ENCODE data around the gene XXYLT1.

Gene XXYLT1

DNA sequence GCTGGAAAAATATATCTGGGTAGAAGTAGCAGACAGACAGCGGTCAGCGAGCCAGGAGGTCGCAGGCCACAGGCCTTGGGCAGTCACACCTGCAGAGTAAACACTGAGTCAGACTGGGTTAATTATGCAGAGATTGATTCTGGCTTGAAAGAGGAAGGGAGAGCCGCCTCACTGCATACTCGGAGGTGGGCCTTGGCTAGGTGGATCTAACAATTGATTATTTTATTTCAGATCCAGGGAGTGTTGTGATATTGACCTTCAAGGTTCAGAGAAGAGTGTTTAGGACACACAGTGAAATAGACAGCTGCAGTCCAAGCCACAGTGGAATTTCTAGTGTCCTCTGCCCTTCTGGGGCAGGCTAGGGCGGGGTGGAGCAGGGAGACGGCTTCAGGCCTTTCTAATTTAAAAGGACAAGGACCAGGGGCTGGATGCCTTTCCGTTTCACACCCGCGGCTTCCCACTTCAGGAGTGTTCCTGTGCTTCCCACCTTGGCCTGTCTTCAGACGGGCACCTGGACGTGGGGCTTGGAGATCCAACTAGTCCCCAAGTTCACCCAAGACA, 237.3 kb downstream of the XXYLT1 start:
- TF ChIP-seq, protein P1, sequence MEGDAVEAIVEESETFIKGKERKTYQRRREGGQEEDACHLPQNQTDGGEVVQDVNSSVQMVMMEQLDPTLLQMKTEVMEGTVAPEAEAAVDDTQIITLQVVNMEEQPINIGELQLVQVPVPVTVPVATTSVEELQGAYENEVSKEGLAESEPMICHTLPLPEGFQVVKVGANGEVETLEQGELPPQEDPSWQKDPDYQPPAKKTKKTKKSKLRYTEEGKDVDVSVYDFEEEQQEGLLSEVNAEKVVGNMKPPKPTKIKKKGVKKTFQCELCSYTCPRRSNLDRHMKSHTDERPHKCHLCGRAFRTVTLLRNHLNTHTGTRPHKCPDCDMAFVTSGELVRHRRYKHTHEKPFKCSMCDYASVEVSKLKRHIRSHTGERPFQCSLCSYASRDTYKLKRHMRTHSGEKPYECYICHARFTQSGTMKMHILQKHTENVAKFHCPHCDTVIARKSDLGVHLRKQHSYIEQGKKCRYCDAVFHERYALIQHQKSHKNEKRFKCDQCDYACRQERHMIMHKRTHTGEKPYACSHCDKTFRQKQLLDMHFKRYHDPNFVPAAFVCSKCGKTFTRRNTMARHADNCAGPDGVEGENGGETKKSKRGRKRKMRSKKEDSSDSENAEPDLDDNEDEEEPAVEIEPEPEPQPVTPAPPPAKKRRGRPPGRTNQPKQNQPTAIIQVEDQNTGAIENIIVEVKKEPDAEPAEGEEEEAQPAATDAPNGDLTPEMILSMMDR (conservative IDR thresholded peaks at IDR 0.05; ENCODE audit: control insufficient read depth, insufficient read depth, low read depth, low read length): no peak
- no peak for DNase-seq (ENCODE audit: low read depth)
- no peak overlapping the region for H3K4me3 ChIP-seq (ENCODE audit: control insufficient read depth, low read depth, low read length)

DNA sequence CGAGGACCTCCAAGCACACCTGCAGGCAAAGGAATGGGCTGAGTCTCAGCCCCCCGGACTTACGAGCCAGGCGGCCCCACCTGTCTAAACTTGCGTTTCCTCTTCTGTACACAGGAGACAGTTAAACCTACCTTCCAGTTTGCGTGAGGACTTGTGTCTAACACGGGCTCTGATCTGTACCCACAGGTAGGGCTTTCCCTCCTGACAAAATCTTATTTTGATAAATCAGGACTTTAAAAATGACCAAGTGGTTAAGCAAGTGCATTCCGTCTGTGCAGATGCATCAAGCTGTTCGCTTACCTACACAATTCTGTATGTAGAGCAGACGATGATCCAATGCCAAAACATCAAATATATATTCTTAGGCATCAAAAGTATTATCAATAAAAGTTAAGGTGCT, 238.0 kb downstream of the XXYLT1 start:
- TF ChIP-seq, protein P1 (conservative IDR thresholded peaks at IDR 0.05; ENCODE audit: control insufficient read depth, insufficient read depth, low read depth, low read length): no peak

DNA sequence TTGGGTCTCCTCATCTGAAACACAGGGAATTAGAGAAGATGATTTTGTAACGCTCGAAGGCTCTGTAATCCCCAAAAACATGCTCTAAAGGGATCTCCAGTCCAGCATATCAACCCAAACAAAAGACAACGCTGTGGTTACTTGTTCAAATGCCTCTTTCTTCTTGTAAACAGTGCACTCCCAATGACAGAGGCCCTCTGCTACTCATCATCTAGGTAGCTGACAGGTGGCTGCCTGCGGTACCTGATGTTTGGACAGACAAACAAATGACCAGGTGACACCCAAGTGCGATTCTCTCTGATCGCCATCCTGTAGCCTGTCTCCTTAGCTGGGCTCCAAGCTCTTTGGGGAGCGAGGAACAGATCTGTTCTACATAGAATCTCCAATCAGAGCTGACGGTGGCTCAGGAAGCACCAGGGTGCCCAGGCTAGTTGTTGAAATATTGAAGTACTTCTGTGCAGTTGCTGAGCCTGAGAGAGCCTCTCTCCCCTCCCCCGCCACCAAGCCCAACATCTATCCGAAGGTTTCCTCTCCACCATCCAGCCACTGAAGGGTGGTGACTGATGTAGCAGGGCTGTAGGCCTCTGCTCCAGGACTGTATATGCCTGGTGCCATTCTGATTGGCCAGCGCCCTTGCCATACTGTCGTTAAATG, 238.7 kb downstream of the XXYLT1 start:
- no peak for DNase-seq (ENCODE audit: low read depth)
- TF ChIP-seq, protein P1 (conservative IDR thresholded peaks at IDR 0.05; ENCODE audit: control insufficient read depth, insufficient read depth, low read depth, low read length): no peak
- H3K4me3 ChIP-seq (ENCODE audit: control insufficient read depth, low read depth, low read length): no peak overlapping the region

More for the DNA sequence above, 238.0 kb downstream of the XXYLT1 start:
- no peak overlapping the region for H3K4me3 ChIP-seq (ENCODE audit: control insufficient read depth, low read depth, low read length)
- no peak for DNase-seq (ENCODE audit: low read depth)

DNA sequence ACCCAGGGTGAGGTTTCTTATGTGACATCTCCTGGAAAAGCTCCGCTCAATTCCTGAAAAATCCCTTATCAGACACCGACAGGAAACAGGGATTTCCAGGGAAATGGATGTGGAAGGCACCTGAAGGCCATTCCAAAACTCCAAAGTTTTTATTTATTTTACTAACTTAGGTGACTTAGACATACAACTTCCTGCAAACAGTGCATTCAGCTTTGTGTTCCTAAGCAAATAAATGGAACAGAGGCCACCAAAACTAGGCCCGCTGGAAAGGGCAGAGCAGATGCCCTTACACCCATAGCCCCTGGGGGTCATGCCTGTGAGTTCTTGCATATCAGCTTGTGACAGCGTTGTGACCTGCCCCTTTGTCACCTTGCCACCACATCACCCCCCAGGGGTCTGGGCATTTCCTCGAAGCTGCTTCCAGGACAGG, 239.4 kb downstream of the XXYLT1 start:
- no peak overlapping the region for H3K4me3 ChIP-seq (ENCODE audit: control insufficient read depth, low read depth, low read length)
- DNase-seq (ENCODE audit: low read depth): no peak
- TF ChIP-seq, protein P1 (conservative IDR thresholded peaks at IDR 0.05; ENCODE audit: control insufficient read depth, insufficient read depth, low read depth, low read length): no peak

DNA sequence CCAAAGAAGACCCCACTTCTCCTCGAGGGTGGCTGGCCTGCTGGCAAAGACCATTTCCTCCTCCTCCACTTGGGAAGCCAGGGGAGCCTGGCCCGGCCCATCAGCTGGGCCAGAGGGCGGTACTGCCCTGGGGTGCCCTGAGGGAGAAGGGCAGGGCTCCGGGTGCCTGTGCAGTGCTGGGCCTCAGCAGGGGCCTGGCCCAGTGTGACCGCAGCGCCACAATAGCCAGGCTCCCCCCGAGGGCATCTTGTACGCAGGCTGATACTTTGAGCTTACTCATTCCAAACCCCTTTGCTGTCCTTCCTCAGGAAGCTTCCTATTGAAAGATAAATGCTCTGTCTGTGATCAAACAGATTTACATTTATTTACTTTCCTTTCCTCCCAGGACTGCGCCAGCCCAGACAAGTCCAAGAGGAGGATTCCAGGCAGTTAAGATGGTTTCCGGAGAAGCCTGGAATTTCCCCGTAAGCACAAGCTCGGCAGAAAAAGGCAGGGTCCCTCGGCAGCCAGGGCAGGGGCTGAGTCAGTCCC, 240.1 kb downstream of the XXYLT1 start:
- DNase-seq (ENCODE audit: low read depth): no peak
- H3K4me3 ChIP-seq (ENCODE audit: control insufficient read depth, low read depth, low read length): no peak overlapping the region
- TF ChIP-seq, protein P1 (conservative IDR thresholded peaks at IDR 0.05; ENCODE audit: control insufficient read depth, insufficient read depth, low read depth, low read length): no peak

DNA sequence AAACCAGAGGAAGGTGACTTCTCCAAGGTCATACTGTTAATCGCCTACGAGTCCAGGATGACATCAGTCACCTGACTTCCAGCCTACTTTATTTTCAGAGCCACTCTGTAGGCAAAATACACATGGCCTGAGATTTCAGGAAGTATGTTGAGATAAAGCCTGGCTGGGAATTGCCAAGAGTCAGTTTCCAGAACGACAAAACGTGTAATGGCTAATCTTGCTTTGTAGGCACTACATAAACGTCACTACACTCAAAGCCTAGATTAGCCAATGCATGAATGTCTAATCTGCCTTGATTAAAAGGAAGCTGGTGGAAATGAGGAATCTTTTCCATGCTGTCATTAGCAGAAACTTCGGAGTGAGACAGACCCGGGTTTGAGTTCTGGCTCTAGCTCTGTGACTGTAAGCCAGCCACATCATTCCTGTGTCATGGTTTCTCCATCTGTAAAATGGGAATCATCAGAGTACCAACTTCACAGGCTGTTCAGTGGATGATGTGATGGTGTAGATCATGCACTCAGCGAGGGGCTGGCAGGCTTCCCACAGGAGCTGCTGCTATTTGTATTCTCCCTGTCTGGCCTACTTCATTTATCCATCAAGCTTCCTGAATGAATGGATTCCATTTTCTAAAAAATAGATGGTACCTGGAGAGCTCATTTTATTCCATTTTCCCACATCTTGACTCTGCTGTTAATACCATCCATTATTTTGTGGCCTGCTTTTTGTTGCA, 241.9 kb downstream of the XXYLT1 start:
- TF ChIP-seq, protein P1 (conservative IDR thresholded peaks at IDR 0.05; ENCODE audit: control insufficient read depth, insufficient read depth, low read depth, low read length): no peak
- H3K4me3 ChIP-seq (ENCODE audit: control insufficient read depth, low read depth, low read length): no peak overlapping the region
- DNase-seq (ENCODE audit: low read depth): no peak

All from fibroblast of mammary gland (primary cell).